Fibroblast of mammary gland (primary cell): ENCODE results near the gene TRERF1.

Experiments used
- DNase-seq: peaks from one replicate; pipeline ENCODE4 v3.0.0-alpha.2; 2010; ENCODE audit warnings: low read depth
- H3K4me3 ChIP-seq: 2 replicates; pipeline ENCODE4 v1.5.1; 2011; ENCODE audit warnings: low read depth, mild to moderate bottlenecking, low read length, moderate library complexity; ENCODE audit not compliant: control insufficient read depth
- CTCF ChIP-seq: conservative IDR thresholded peaks from 2 replicates; pipeline ENCODE4 v1.5.1; 2011; ENCODE audit warnings: low read depth, low read length, inconsistent platforms; ENCODE audit not compliant: control insufficient read depth, insufficient read depth

Gene TRERF1

GRCh38 chr6:42281570-42281969, 170.2 kb downstream of the TRERF1 start:
- DNase-seq, result no peak
- no peak overlapping the region for H3K4me3 ChIP-seq
- no peak for TF ChIP-seq CTCF

GRCh38 chr6:42280966-42281533, 170.7 kb downstream of the TRERF1 start:
- no peak for TF ChIP-seq CTCF
- no peak for DNase-seq
- no peak overlapping the region for H3K4me3 ChIP-seq

GRCh38 chr6:42279966-42280629, 171.6 kb downstream of the TRERF1 start:
- no peak overlapping the region for H3K4me3 ChIP-seq
- TF ChIP-seq CTCF, result no peak
- peak; percentile 45 for DNase-seq

GRCh38 chr6:42279144-42279781, 172.5 kb downstream of the TRERF1 start:
- TF ChIP-seq CTCF, result no peak
- no peak overlapping the region for H3K4me3 ChIP-seq
- peak; percentile 72 for DNase-seq

GRCh38 chr6:42278131-42278853, 173.4 kb downstream of the TRERF1 start:
- DNase-seq, result no peak

More at GRCh38 chr6:42278131-42278853, 173.4 kb downstream of the TRERF1 start:
- no peak overlapping the region for H3K4me3 ChIP-seq
- no peak for TF ChIP-seq CTCF
